ENCODE data around the gene COA4. TPM values are rescaled to one million over a fixed set of nuclear protein-coding genes. Genes with fewer than 3 reads are reported as not detected.

COA4 gene
- total and polyA plus RNA-seq, 2 donors (not counting 1 experiment from before 2014, with no cell fraction given): 59.6 to 60.8 TPM

DNA sequence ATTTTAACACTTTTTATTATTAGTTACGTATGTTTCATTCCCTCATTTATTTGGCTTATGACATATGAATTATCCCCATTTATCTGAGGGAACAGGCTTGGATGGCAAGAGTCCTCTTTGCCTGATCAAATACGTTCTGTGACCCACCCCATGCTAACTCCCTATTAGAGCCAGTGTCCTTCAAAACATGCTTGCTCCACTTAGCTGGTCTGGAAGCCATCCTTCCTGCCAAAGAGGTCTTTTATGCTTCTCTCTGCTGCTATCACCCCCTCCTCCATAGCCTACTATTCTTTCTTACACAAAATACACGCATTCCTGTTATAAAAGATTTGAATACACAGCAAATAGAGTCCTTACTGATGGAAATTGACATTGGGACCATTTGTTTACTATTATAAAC lies 6.4 kb downstream of the COA4 start:
- TF ChIP-seq, protein P1, sequence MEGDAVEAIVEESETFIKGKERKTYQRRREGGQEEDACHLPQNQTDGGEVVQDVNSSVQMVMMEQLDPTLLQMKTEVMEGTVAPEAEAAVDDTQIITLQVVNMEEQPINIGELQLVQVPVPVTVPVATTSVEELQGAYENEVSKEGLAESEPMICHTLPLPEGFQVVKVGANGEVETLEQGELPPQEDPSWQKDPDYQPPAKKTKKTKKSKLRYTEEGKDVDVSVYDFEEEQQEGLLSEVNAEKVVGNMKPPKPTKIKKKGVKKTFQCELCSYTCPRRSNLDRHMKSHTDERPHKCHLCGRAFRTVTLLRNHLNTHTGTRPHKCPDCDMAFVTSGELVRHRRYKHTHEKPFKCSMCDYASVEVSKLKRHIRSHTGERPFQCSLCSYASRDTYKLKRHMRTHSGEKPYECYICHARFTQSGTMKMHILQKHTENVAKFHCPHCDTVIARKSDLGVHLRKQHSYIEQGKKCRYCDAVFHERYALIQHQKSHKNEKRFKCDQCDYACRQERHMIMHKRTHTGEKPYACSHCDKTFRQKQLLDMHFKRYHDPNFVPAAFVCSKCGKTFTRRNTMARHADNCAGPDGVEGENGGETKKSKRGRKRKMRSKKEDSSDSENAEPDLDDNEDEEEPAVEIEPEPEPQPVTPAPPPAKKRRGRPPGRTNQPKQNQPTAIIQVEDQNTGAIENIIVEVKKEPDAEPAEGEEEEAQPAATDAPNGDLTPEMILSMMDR (IDR thresholded peaks at IDR 0.05): no peak
- TF ChIP-seq EZH2 (IDR thresholded peaks at IDR 0.05; ENCODE audit: borderline replicate concordance, insufficient read depth, low read depth, low read length, poor library complexity, severe bottlenecking): no peak
- ChIA-PET CTCF (no interaction called here), POLR2A (interaction anchor here (0.7 kb wide), 1 partner anchor 11 kb away, joined by 3 read pairs; no protein-coding TSS in a partner anchor)
- ATAC-seq (ENCODE audit: low read depth): no peak
- H3K27ac Mint-ChIP-seq: no peak overlapping the region
- Histone ChIP-seq H3K79me2 (ENCODE audit: control insufficient read depth, insufficient read depth, low read length) (peaks cover 25% of the 10 kb centered on the region), H3K4me1 (ENCODE audit: control insufficient read depth in 2 of 2, insufficient read depth in 2 of 2, low read length in 2 of 2) (peaks cover 4 to 5% of the 10 kb centered on the region in 2 donors), H2AFZ (ENCODE audit: insufficient read depth, low read depth, low read length, poor library complexity, severe bottlenecking) (no peak overlapping the region), H3K4me3 (ENCODE audit: control extremely low read depth in 1 of 5, extremely low read depth in 1 of 5, insufficient read depth in 1 of 5, low read depth in 2 of 5, low read length in 4 of 5) (no peak overlapping the region), H3K9me3 (ENCODE audit: control extremely low read depth in 1 of 3, control insufficient read depth in 2 of 3, insufficient read depth in 1 of 3, low read length in 2 of 3) (no peaks in the 10 kb centered on the region), H3K9ac (ENCODE audit: low read length) (no peak overlapping the region), H4K20me1 (ENCODE audit: control insufficient read depth, insufficient read depth, low read length, poor library complexity, severe bottlenecking) (no peaks in the 10 kb centered on the region), H3K36me3 (replicated peaks in 1 of 2; ENCODE audit: control extremely low read depth in 1 of 2, control insufficient read depth in 1 of 2, extremely low read depth in 1 of 2, insufficient read depth in 2 of 2, low read length in 1 of 2) (peaks cover 4 to 48% of the 10 kb centered on the region in 2 experiments), H3K27me3 (replicated peaks in 1 of 4; ENCODE audit: control extremely low read depth in 1 of 4, control insufficient read depth in 3 of 4, insufficient read depth in 4 of 4, low read length in 3 of 4) (no peaks in the 10 kb centered on the region), H3K27ac (ENCODE audit: low read length in 2 of 2) (no peak overlapping the region), H3K4me2 (replicated peaks; ENCODE audit: low read depth, low read length, poor library complexity, severe bottlenecking) (no peak overlapping the region)
- H3K27me3 Mint-ChIP-seq: no peaks in the 10 kb centered on the region
- H3K9me3 Mint-ChIP-seq (ENCODE audit: insufficient read depth): no peaks in the 10 kb centered on the region
- no peak for DNase-seq
- H3K4me3 Mint-ChIP-seq: no peak overlapping the region
- intact Hi-C loops (cut with micrococcal nuclease): no loop called here
- 100% methylated on average over 1 of the region's 3 CpGs for WGBS (ENCODE audit: insufficient coverage)
- peaks cover 8% of the 10 kb centered on the region for H3K4me1 Mint-ChIP-seq

DNA sequence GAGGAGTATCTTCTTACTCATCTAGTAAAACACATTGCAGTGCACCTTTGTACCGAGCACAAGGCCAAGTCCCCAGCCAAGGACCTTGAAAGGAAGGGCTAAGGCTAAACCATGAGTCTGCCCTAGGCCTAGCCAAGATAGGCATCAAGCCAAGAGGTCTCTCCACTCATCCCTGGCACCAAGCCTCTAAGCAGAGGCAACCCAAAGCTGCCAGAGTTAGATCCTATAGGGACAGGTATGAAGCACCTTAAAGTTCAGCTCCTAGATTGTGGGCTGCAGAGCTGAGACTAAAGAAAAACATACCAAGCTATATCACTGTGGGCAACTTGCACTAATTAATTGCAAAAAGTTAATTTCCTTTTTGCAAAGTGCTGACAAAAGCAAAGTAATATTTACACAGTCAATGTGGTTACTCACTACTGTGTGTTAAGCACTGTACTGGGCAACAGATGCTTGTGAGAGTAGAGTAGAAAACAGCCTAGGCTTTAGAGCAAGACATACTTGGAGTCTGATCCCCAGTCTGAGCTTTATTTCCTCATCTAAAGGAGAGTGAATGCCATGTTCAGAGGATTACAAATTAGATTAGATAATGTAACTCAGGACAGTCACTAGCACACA lies 7.2 kb downstream of the COA4 start:
- DNase-seq (no peak), ATAC-seq (ENCODE audit: low read depth) (no peak)
- Mint-ChIP-seq H3K4me1 (peaks cover under 1% of the 10 kb centered on the region), H3K27ac (no peak overlapping the region), H3K9me3 (ENCODE audit: insufficient read depth) (no peaks in the 10 kb centered on the region), H3K27me3 (no peaks in the 10 kb centered on the region), H3K4me3 (no peak overlapping the region)
- intact Hi-C loops (cut with micrococcal nuclease): no loop called here
- ChIA-PET CTCF (no interaction called here), POLR2A (interaction anchor here (0.7 to 1.0 kb wide), 2 partner anchors 10 to 11 kb away, joined by 3 to 6 read pairs; no protein-coding TSS in a partner anchor)
- 100% methylated on average over 1 of the region's 1 CpG for WGBS (ENCODE audit: insufficient coverage)
- Histone ChIP-seq H3K9me3 (ENCODE audit: control extremely low read depth in 1 of 3, control insufficient read depth in 2 of 3, insufficient read depth in 1 of 3, low read length in 2 of 3) (no peaks in the 10 kb centered on the region), H3K27me3 (replicated peaks in 1 of 4; ENCODE audit: control extremely low read depth in 1 of 4, control insufficient read depth in 3 of 4, insufficient read depth in 4 of 4, low read length in 3 of 4) (no peaks in the 10 kb centered on the region), H3K4me2 (replicated peaks; ENCODE audit: low read depth, low read length, poor library complexity, severe bottlenecking) (no peak overlapping the region), H3K9ac (ENCODE audit: low read length) (no peak overlapping the region), H3K36me3 (replicated peaks in 1 of 2; ENCODE audit: control extremely low read depth in 1 of 2, control insufficient read depth in 1 of 2, extremely low read depth in 1 of 2, insufficient read depth in 2 of 2, low read length in 1 of 2) (peaks cover 0 to 47% of the 10 kb centered on the region in 2 experiments), H3K4me3 (ENCODE audit: control extremely low read depth in 1 of 5, extremely low read depth in 1 of 5, insufficient read depth in 1 of 5, low read depth in 2 of 5, low read length in 4 of 5) (no peak overlapping the region), H3K27ac (ENCODE audit: low read length in 2 of 2) (no peak overlapping the region), H2AFZ (ENCODE audit: insufficient read depth, low read depth, low read length, poor library complexity, severe bottlenecking) (no peak overlapping the region), H3K79me2 (ENCODE audit: control insufficient read depth, insufficient read depth, low read length) (peaks cover 16% of the 10 kb centered on the region), H4K20me1 (ENCODE audit: control insufficient read depth, insufficient read depth, low read length, poor library complexity, severe bottlenecking) (no peaks in the 10 kb centered on the region), H3K4me1 (ENCODE audit: control insufficient read depth in 2 of 2, insufficient read depth in 2 of 2, low read length in 2 of 2) (no peaks in the 10 kb centered on the region)
- TF ChIP-seq, protein P1 (IDR thresholded peaks at IDR 0.05): no peak
- no peak for TF ChIP-seq EZH2 (IDR thresholded peaks at IDR 0.05; ENCODE audit: borderline replicate concordance, insufficient read depth, low read depth, low read length, poor library complexity, severe bottlenecking)
